ENCODE measurements around the gene ENGASE. TPM values are rescaled to one million over a fixed set of nuclear protein-coding genes. Genes with fewer than 3 reads are reported as not detected.

ENGASE gene
- total and polyA plus RNA-seq, 2 of the 4 experiments (the other 2 are of a cell fraction) = 3.9 to 12.1 TPM

GRCh38 chr17:79086609-79087427 lies 12.2 kb downstream of the ENGASE start:
- no peak overlapping the region for H3K9ac ChIP-seq (ENCODE audit: low read depth, low read length)
- no peak overlapping the region for H4K8ac ChIP-seq (ENCODE audit: low read depth in 2 of 2, low read length in 2 of 2)
- ChIA-PET POLR2A (ENCODE audit: unreplicated experiment) (no interaction called here), CTCF (interaction anchor here (0.6 to 2.4 kb wide), 3 partner anchors 11 to 307 kb away, joined by 3 to 20 read pairs (median 7); no protein-coding TSS in a partner anchor)
- TF ChIP-seq RCOR1 (IDR thresholded peaks at IDR 0.05; ENCODE audit: insufficient replicate concordance, low read length) = no peak
- no peak for TF ChIP-seq MAZ (IDR thresholded peaks at IDR 0.05; ENCODE audit: borderline replicate concordance, low read depth, low read length)
- no peak for TF ChIP-seq NFE2L2 (IDR thresholded peaks at IDR 0.05; ENCODE audit: low read depth, low read length)
- TF ChIP-seq FOS (IDR thresholded peaks at IDR 0.05; ENCODE audit: low read depth, low read length) = no peak
- TF ChIP-seq POLR2A (IDR thresholded peaks at IDR 0.05; ENCODE audit: low read depth, low read length) = no peak
- TF ChIP-seq ELK1 (IDR thresholded peaks at IDR 0.05; ENCODE audit: borderline replicate concordance, low read depth, low read length) = no peak
- no peak for TF ChIP-seq CTCF (conservative IDR thresholded peaks at IDR 0.05; ENCODE audit: low read depth, low read length)
- no peak for TF ChIP-seq RAD21 (IDR thresholded peaks at IDR 0.05; ENCODE audit: low read length)
- no peak for TF ChIP-seq CHD1 (IDR thresholded peaks at IDR 0.05; ENCODE audit: low read depth, low read length)
- no peak for TF ChIP-seq CEBPB (IDR thresholded peaks at IDR 0.05; ENCODE audit: low read depth, low read length)
- H2BK5ac ChIP-seq (ENCODE audit: low read depth, low read length, poor library complexity, severe bottlenecking) = no peak overlapping the region
- ATAC-seq (ENCODE audit: low read depth) = no peak
- no peak overlapping the region for H2BK120ac ChIP-seq (ENCODE audit: low read depth, low read length)
- H2BK15ac ChIP-seq (ENCODE audit: low read depth, low read length) = no peak overlapping the region
- H3K56ac ChIP-seq (ENCODE audit: extremely low read depth, insufficient read depth, low read length) = no peak overlapping the region
- intact Hi-C loops (cut with micrococcal nuclease) (loop anchor here (1.0 kb wide), 2 partner anchors 306 to 621 kb away; no protein-coding TSS in a partner anchor), dilution Hi-C loops (cut with HindIII; ENCODE audit: low sequenced_read_pairs, unreplicated experiment) (no loop called here), in situ Hi-C loops (cut with MboI; ENCODE audit: low sequenced_read_pairs) (loop anchor here (10.0 to 25.0 kb wide), 2 partner anchors 308 to 625 kb away; no protein-coding TSS in a partner anchor)
- H3K79me1 ChIP-seq (ENCODE audit: low read depth in 1 of 2, low read length in 2 of 2) = no peaks in the 10 kb centered on the region
- H2BK20ac ChIP-seq (ENCODE audit: low read depth, low read length) = no peak overlapping the region
- no peak overlapping the region for H3K27ac ChIP-seq (ENCODE audit: insufficient read depth, low read length)
- no peaks in the 10 kb centered on the region for H3K4me1 ChIP-seq (ENCODE audit: control insufficient read depth, insufficient read depth, low read length)
- H3K14ac ChIP-seq (replicated peaks; ENCODE audit: low read depth, low read length) = no peak overlapping the region
- no peaks in the 10 kb centered on the region for H3K9me1 ChIP-seq (ENCODE audit: insufficient read depth, low read length)
- H3K4me2 ChIP-seq (ENCODE audit: low read depth, low read length) = no peak overlapping the region
- no peak overlapping the region for H4K5ac ChIP-seq (ENCODE audit: low read depth, low read length)
- no peak overlapping the region for H3K4me3 ChIP-seq (ENCODE audit: insufficient read depth, low read depth, low read length)
- DNase-seq = no peak
- no peak overlapping the region for H2AFZ ChIP-seq (replicated peaks; ENCODE audit: low read length, poor library complexity)
- no TSS peak for BruUV-seq (replicated peaks)
- WGBS, 2 experiments (ENCODE audit: extremely low coverage in 2 of 2, insufficient read length in 1 of 2) = 78% methylated on average over 18 of the region's 33 CpGs; no CpG with 5 or more reads in 1 of the 2 experiments
- no peaks in the 10 kb centered on the region for H3K27me3 ChIP-seq (ENCODE audit: control insufficient read depth, insufficient read depth, low read length)
- H2AK5ac ChIP-seq (ENCODE audit: low read depth, low read length) = no peak overlapping the region
- peaks cover 9% of the 10 kb centered on the region; the same call in 1 of the 2 replicates for H4K20me1 ChIP-seq (ENCODE audit: insufficient read depth, low read length)
- H3K36me3 ChIP-seq (ENCODE audit: control insufficient read depth, insufficient read depth, low read length) = peaks cover 13% of the 10 kb centered on the region; the same call in 1 of the 2 replicates
- no peaks in the 10 kb centered on the region for H3K9me3 ChIP-seq (ENCODE audit: control insufficient read depth, insufficient read depth, low read length)
- H2AK9ac ChIP-seq (replicated peaks; ENCODE audit: low read depth, low read length, poor library complexity) = no peak overlapping the region
- H3K18ac ChIP-seq (ENCODE audit: low read depth, low read length) = no peak overlapping the region
- no peak overlapping the region for H4K91ac ChIP-seq (ENCODE audit: insufficient read depth, low read depth, low read length)
- no peak overlapping the region for H3K4ac ChIP-seq (ENCODE audit: low read depth, low read length)
- H3K23ac ChIP-seq (ENCODE audit: low read depth, low read length) = no peak overlapping the region
